HFFc6 (cell line): ENCODE results near the gene XYLB. TPM values are rescaled to one million over a fixed set of nuclear protein-coding genes. Genes with fewer than 3 reads are reported as not detected.
A peak's percentile ranks its signal among the peaks of the same experiment; 100 is the strongest.
"Not testable (repeated sequence)": the region's sequence is repeated elsewhere in the genome, so short reads cannot be mapped to it uniquely, and the experiment has no call there.

ENCODE experiments used
- DNase-seq: peaks from one replicate; pipeline ENCODE4 v3.0.0-alpha.2; 2018
- H3K27ac Mint-ChIP-seq: 2 replicates; pipeline ENCODE4 v1.8.0; 2020; ENCODE audit warnings: mild to moderate bottlenecking, mixed read lengths
- H3K27me3 Mint-ChIP-seq: 2 replicates; pipeline ENCODE4 v1.8.0; 2021; ENCODE audit warnings: mild to moderate bottlenecking, moderate library complexity, mixed read lengths; ENCODE audit not compliant: insufficient read depth
- H3K36me3 Mint-ChIP-seq: 2 replicates; pipeline ENCODE4 v1.8.0; 2021; ENCODE audit warnings: low read depth, mixed read lengths
- H3K4me1 Mint-ChIP-seq: 2 replicates; pipeline ENCODE4 v1.8.0; 2020; ENCODE audit warnings: low read depth, mixed read lengths
- H3K4me3 Mint-ChIP-seq: 2 replicates; pipeline ENCODE4 v1.8.0; 2020; ENCODE audit warnings: mild to moderate bottlenecking, moderate library complexity, mixed read lengths
- H3K9me3 Mint-ChIP-seq: 2 replicates; pipeline ENCODE4 v1.8.0; 2020; ENCODE audit warnings: mild to moderate bottlenecking, mixed read lengths
- total RNA-seq, 6 experiments: library from RNA; stranded (reverse); fragmentation: NEBNext Ultra II Directional; extraction: Animal tissue kit (Norgen Biotek cat#: 25700); gene quantifications; 2 replicates in 1 of 6; 3 replicates in 5 of 6; pipeline ENCODE4 v1.2.3, GENCODE V29; 2021
- TF ChIP-seq, protein P1 (sequence below): fragments of 200-600 bp; sonication (generic); IDR thresholded peaks from 2 replicates; pipeline ENCODE4 v1.5.0; 2021; ENCODE audit warnings: antibody characterized with exemption, mild to moderate bottlenecking

The XYLB gene
- total RNA-seq, 6 experiments from 2014 or later, result 5.1 to 8.0 (median 6.2) TPM

DNA sequence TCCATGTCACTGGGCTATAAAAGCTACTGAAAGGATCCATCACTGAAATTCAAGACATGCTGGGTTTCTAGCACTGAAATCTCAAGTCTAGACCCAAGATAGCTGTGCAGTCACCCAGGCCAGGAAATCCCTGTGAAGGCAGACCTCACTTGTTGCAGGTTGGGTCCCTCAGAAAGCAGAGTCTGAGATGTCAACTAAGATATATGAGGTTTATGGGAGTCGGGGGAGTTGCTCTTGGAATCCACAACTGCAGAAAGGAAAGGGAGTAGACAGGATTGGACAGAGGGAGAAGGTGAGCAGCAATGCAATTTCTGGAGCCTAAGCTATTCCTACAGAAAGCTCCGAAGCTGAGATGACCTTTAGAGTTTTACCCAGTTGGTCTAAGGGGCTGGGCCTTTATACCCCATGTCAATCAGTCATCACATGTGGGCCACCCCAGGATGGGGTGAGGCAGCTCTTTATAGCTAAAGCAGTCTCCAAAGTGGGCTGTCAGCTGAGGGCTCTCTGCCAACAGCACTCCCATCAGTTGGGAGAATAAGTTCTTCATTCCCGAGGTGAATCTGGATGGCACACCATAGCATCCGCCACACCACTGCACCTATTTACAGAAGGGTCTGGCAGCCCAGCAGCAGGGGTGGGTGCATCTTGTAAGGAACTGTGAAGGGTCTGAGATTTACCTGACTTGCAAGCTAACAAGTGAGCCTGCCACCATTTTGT, 54.8 kb downstream of the XYLB start:
- peaks cover 6% of the 10 kb centered on the region for H3K9me3 Mint-ChIP-seq
- TF ChIP-seq, protein P1, sequence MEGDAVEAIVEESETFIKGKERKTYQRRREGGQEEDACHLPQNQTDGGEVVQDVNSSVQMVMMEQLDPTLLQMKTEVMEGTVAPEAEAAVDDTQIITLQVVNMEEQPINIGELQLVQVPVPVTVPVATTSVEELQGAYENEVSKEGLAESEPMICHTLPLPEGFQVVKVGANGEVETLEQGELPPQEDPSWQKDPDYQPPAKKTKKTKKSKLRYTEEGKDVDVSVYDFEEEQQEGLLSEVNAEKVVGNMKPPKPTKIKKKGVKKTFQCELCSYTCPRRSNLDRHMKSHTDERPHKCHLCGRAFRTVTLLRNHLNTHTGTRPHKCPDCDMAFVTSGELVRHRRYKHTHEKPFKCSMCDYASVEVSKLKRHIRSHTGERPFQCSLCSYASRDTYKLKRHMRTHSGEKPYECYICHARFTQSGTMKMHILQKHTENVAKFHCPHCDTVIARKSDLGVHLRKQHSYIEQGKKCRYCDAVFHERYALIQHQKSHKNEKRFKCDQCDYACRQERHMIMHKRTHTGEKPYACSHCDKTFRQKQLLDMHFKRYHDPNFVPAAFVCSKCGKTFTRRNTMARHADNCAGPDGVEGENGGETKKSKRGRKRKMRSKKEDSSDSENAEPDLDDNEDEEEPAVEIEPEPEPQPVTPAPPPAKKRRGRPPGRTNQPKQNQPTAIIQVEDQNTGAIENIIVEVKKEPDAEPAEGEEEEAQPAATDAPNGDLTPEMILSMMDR, result no peak
- peaks cover 58% of the 10 kb centered on the region for H3K36me3 Mint-ChIP-seq
- H3K4me3 Mint-ChIP-seq, result no peak overlapping the region
- DNase-seq, result no peak
- 0 out of 2 replicates have a peak, but pooled peaks cover 5% of the 10 kb centered on the region for H3K4me1 Mint-ChIP-seq
- H3K27ac Mint-ChIP-seq, result no peak overlapping the region
- H3K27me3 Mint-ChIP-seq, result peaks cover 2% of the 10 kb centered on the region

DNA sequence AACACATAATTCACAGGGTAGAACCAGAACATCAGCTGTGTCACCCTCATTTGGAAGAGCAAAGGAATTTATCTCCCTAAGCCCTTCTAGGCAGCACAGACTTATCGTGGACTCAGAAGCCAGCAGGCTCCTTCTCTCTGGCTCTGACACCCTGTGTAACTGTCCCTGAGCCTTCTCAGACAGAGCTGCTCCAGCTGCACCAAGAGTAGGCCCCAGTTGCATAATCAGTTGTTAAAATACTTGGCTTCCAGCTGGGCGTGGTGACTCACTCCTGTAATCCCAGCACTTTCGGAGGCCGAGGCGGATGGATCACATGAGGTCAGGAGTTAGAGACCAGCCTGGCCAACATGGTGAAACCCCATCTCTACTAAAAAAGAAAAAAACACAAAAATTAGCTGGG, 57.7 kb downstream of the XYLB start:
- TF ChIP-seq, protein P1, result no peak
- Mint-ChIP-seq H3K4me3 (no peak overlapping the region), H3K36me3 (peaks cover 44% of the 10 kb centered on the region), H3K27me3 (no peaks in the 10 kb centered on the region; the same call in 1 of the 2 replicates), H3K27ac (no peak overlapping the region), H3K9me3 (peaks cover 6% of the 10 kb centered on the region), H3K4me1 (0 out of 2 replicates have a peak, but pooled peaks cover 5% of the 10 kb centered on the region)
- peak; percentile 3 for DNase-seq

DNA sequence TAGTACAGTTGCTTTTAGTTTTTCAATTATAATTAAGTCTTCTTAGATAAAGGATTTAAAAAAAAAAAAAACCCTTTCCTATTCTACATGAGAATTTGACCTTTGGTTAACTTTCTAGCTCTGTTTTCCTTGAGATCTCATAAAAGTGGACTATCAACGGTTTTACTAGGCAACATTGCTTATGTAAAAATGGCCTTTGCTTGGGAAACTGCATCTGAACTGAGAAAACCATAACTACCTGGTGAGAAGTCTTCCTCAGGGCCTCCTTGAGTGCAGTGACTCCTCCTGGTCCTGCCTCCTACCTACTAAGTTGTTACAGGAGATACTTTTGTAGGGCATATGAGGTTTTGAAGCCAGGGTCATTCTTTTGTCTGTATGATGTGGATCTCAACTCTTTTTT, 65.0 kb downstream of the XYLB start:
- no peaks in the 10 kb centered on the region for H3K9me3 Mint-ChIP-seq
- TF ChIP-seq, protein P1, result no peak
- DNase-seq, result no peak
- H3K36me3 Mint-ChIP-seq, result no peaks in the 10 kb centered on the region
- no peaks in the 10 kb centered on the region for H3K27me3 Mint-ChIP-seq
- no peaks in the 10 kb centered on the region for H3K4me1 Mint-ChIP-seq
- no peak overlapping the region for H3K27ac Mint-ChIP-seq
- H3K4me3 Mint-ChIP-seq, result no peak overlapping the region

DNA sequence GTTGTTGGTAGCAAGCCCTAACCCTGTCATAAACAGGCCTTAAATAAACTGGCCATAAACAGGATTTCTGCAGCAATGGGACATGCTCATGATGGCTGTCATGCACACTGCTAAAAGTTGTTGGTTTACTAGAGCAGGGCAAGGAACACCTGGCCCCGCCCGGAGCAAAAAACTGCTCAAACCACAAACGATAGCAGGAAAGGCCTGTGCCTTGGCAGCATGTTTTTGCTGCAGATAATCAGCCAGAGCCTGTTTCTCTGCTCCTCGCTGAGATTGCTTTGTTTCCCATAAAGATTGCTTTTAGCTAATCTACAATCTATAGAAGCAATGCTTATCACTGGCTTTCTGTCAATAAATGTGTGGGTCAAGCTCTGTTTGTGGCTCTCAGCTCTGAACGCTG, 74.2 kb downstream of the XYLB start:
- not testable (repeated sequence) for H3K9me3 Mint-ChIP-seq, H3K27ac Mint-ChIP-seq, H3K27me3 Mint-ChIP-seq, H3K4me1 Mint-ChIP-seq, H3K4me3 Mint-ChIP-seq, H3K36me3 Mint-ChIP-seq, DNase-seq

DNA sequence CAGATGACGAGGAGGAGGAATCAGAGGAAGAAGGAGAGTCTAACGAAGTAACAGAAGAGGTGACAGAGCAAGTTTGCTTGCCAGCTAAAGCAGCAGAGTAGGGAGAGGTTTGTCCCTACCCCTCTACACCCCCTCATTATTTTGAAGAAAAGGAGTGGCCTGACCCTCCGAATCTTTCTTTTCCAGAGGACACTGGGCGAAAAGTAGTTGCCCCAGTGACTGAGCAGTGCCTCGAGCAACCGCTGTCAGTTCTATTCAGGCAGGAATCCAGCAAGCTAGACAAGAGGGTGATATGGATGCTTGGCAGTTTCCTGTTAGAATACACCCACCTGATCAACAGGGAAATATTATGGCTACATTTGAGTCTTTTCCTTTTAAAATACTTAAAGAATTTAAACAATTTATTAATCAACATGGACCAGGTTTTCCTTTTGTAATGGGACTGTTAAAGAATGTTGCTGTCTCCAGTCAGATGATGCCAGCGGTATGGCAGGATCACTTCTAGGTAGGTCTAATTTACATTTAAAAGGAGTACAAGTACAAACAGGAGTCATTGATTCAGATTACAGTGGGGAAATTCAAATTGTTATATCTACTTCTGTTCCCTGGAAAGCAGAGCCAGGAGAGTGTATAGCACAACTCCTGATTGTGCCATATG, 75.2 kb downstream of the XYLB start:
- Mint-ChIP-seq H3K4me1 (no peaks in the 10 kb centered on the region), H3K27ac (no peak overlapping the region), H3K4me3 (no peak overlapping the region), H3K9me3 (no peaks in the 10 kb centered on the region), H3K36me3 (no peaks in the 10 kb centered on the region), H3K27me3 (no peaks in the 10 kb centered on the region)
- TF ChIP-seq, protein P1, result no peak
- DNase-seq, result no peak

DNA sequence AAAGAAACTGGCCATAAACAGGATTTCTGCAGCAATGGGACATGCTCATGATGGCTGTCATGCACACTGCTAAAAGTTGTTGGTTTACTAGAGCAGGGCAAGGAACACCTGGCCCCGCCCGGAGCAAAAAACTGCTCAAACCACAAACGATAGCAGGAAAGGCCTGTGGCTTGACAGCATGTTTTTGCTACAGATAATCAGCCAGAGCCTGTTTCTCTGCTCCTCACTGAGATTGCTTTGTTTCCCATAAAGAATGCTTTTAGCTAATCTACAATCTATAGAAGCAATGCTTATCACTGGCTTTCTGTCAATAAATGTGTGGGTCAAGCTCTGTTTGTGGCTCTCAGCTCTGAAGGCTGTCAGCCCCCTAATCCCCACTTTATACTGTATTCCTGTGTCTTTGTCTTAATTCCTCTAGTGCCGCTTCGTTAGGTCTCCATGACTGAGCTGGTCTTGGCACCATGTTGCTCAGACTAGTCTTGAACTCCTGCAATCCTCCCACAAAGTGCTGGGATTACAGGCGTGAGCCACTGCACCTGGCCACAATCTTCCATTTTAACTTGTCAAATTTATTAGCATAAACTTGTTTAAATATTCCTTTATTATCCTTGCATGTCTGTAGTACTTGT, 80.3 kb downstream of the XYLB start:
- not testable (repeated sequence) for H3K27ac Mint-ChIP-seq, H3K27me3 Mint-ChIP-seq, H3K4me3 Mint-ChIP-seq, H3K4me1 Mint-ChIP-seq, H3K36me3 Mint-ChIP-seq, DNase-seq
- peaks cover 19% of the 10 kb centered on the region for H3K9me3 Mint-ChIP-seq

DNA sequence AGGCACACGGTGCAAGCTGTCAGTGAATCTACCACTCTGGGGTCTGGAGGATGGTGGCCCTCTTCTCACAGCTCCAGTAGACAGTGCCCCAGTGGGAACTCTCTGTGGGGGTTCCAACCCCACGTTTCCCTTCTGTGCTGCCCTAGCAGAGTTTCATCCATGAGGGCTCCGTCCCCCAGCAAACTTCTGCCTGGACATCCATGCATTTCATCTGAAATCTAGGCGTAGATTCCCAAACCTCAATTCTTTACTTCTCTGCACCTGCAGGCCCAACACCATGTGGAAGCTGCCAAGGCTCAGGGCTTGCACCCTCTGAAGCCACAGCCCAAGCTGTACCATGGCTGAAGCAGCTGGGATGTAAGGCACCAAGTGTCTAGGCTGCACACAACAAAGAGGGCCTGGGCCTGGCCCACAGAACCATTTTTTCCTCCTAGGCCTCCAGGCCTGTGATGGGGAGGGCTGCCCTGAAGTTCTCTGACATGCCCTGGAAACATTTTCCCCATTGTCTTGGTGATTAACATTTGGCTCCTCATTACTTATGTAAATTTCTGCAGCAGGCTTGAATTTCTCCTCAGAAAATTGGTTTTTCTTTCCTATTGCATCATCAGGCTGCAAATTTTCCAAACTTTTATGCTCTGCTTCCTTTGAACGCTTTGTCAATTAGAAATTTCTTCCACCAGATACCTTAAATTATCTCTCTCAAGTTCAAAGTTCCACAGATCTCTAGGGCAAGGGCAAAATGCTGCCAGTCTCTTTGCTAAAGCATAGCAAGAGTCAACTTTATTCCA, 86.5 kb downstream of the XYLB start:
- not testable (repeated sequence) for H3K27me3 Mint-ChIP-seq, H3K27ac Mint-ChIP-seq, DNase-seq, H3K4me1 Mint-ChIP-seq, H3K4me3 Mint-ChIP-seq
- H3K36me3 Mint-ChIP-seq, result peaks cover 28% of the 10 kb centered on the region
- peaks cover 63% of the 10 kb centered on the region for H3K9me3 Mint-ChIP-seq

DNA sequence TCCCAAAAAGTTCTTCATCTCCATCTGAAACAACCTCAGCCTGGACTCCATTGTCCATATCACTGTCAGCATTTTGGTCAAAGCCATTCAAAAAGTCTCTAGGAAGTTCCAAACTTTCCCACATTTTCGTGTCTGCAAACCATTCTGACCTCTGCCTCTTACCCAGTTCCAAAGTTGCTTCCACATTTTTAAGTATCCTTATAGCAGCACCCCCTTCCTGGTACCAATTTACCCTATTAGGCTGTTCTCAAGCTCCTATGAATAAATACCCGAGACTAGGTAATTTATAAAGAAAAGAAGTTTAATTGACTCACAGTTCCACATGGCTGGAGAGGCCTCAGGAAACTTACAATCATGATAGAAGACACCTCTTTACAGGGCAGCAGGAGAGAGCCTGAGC, 87.1 kb downstream of the XYLB start:
- H3K36me3 Mint-ChIP-seq, result peaks cover 28% of the 10 kb centered on the region
- H3K4me3 Mint-ChIP-seq, H3K27ac Mint-ChIP-seq, H3K27me3 Mint-ChIP-seq, DNase-seq, H3K4me1 Mint-ChIP-seq: not testable (repeated sequence)
- H3K9me3 Mint-ChIP-seq, result peaks cover 66% of the 10 kb centered on the region

DNA sequence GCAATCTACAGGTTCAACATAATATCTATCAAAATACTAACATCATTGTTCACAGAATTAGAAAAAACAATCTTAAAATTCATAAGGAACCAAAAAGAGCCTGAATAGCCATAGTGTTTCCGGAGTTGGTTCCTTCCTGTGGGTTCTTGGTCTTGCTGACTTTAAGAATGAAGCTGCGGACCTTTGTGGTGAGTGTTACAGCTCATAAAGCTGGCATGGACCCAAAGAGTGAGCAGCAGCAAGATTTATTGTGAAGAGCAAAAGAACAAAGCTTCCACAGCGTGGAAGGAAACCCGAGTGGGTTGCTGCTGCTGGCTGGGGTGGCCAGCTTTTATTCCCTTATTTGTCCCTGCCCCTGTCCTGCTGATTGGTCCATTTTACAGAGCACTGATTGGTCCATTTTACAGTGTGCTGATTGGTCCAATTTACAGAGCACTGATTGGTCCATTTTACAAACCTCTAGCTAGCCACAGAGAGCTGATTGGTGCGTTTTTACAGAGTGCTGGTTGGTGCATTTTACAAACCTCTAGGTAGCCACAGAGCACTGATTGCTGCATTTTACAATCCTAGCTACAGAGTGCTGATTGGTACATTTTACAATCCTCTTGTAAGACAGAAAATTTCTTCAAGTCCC, 92.0 kb downstream of the XYLB start:
- H3K27ac Mint-ChIP-seq, H3K4me3 Mint-ChIP-seq, H3K36me3 Mint-ChIP-seq, DNase-seq, H3K4me1 Mint-ChIP-seq, H3K27me3 Mint-ChIP-seq: not testable (repeated sequence)
- H3K9me3 Mint-ChIP-seq, result peaks cover 41% of the 10 kb centered on the region
